T-cell (primary cell): ENCODE data around the gene SAMD9. TPM values are rescaled to one million over a fixed set of nuclear protein-coding genes. Genes with fewer than 3 reads are reported as not detected.
"Not testable (repeated sequence)": the region's sequence is repeated elsewhere in the genome, so short reads cannot be mapped to it uniquely, and the experiment has no call there.

Source experiments
- ATAC-seq, 4 experiments: fragments of 200-7000 bp in 3 of 4; fragments of 150-1000 bp in 1 of 4; cut with Tn5 transposase; replicated peaks in 1 of 4; 1 replicate in 3 of 4; 2 replicates in 1 of 4; pipeline ENCODE4 v1.10.0; 2021; ENCODE audit warnings: moderate library complexity in 3 of 4, mild to moderate bottlenecking in 2 of 4, moderate number of reproducible peaks in 1 of 4
- CTCF ChIA-PET, 2 donors: fragments of 300-600 bp; sonication (Branson Sonifier 250); formaldehyde crosslinking; loops; one replicate each; lab custom pipeline; 2022; ENCODE audit warnings: antibody characterized with exemption in 2 of 2; lab: Charles Lee
- POLR2A ChIA-PET, 2 donors: fragments of 300-600 bp; sonication (Branson Sonifier 250); formaldehyde crosslinking; loops; one replicate each; lab custom pipeline; 2022; ENCODE audit warnings: antibody characterized with exemption in 2 of 2; lab: Charles Lee
- DNase-seq, 35 experiments: peaks; one replicate each; pipeline versions ENCODE4 v3.0.0 to v3.0.0-alpha.2; 2013 to 2023
- H3K27ac ChIP-seq: one replicate; pipeline ENCODE4 v1.5.1; 2013; ENCODE audit warnings: low read length
- H3K27me3 ChIP-seq, 2 experiments: replicated peaks in 1 of 2; 1 replicate in 1 of 2; 2 replicates in 1 of 2; pipeline versions ENCODE4 v1.6.1 to v1.7.0; 2013; ENCODE audit warnings: low read length in 1 of 2, mixed read lengths in 1 of 2; ENCODE audit not compliant: control insufficient read depth in 2 of 2, insufficient read depth in 2 of 2; ENCODE audit errors: extremely low read depth in 1 of 2
- H3K36me3 ChIP-seq, 2 donors: 1 replicate in 1 of 2; 2 replicates in 1 of 2; pipeline versions ENCODE4 v1.6.1 to v1.7.0; 2013; ENCODE audit warnings: low read length in 1 of 2; ENCODE audit not compliant: control insufficient read depth in 2 of 2, insufficient read depth in 1 of 2; ENCODE audit errors: extremely low read depth in 1 of 2
- H3K4me1 ChIP-seq, 2 experiments: 1 replicate in 1 of 2; 2 replicates in 1 of 2; pipeline versions ENCODE4 v1.6.1 to v1.7.0; 2013; ENCODE audit warnings: low read length in 2 of 2, mixed read lengths in 1 of 2; ENCODE audit not compliant: insufficient read depth in 2 of 2, control insufficient read depth in 1 of 2; ENCODE audit errors: extremely low read depth in 1 of 2
- H3K4me3 ChIP-seq, 2 donors: 1 replicate in 1 of 2; 2 replicates in 1 of 2; pipeline versions ENCODE4 v1.5.1 to v1.7.0; 2013; ENCODE audit warnings: mild to moderate bottlenecking in 2 of 2, low read length in 1 of 2, moderate library complexity in 1 of 2; ENCODE audit not compliant: control insufficient read depth in 1 of 2; ENCODE audit errors: extremely low read depth in 1 of 2
- H3K9me3 ChIP-seq: 2 replicates; pipeline ENCODE4 v1.7.0; 2013
- H3K27ac Mint-ChIP-seq, 2 donors: one replicate each; pipeline ENCODE4 v1.8.0; 2020 to 2021; ENCODE audit warnings: mild to moderate bottlenecking in 2 of 2, mixed read lengths in 2 of 2
- H3K27me3 Mint-ChIP-seq, 2 donors: one replicate each; pipeline ENCODE4 v1.8.0; 2021 to 2022; ENCODE audit warnings: mixed read lengths in 2 of 2
- H3K36me3 Mint-ChIP-seq: one replicate; pipeline ENCODE4 v1.8.0; 2021; ENCODE audit warnings: mixed read lengths
- H3K4me1 Mint-ChIP-seq, 3 donors: one replicate each; pipeline ENCODE4 v1.8.0; 2020 to 2022; ENCODE audit warnings: mixed read lengths in 3 of 3, mild to moderate bottlenecking in 1 of 3
- H3K4me3 Mint-ChIP-seq, 3 donors: one replicate each; pipeline ENCODE4 v1.8.0; 2020 to 2022; ENCODE audit warnings: mild to moderate bottlenecking in 3 of 3, mixed read lengths in 3 of 3, moderate library complexity in 3 of 3
- H3K9me3 Mint-ChIP-seq, 3 donors: one replicate each; pipeline ENCODE4 v1.8.0; 2020 to 2022; ENCODE audit warnings: mixed read lengths in 3 of 3
- WGBS: methylation state at CpG from one replicate; pipeline ENCODE4 v1.1.5; 2013; ENCODE audit warnings: missing lambda C conversion rate; ENCODE audit not compliant: insufficient coverage; 5-methylcytosine and 5-hydroxymethylcytosine counted together
- total RNA-seq, 35 experiments: library from RNA in 6 of 35; stranded (reverse) in 6 of 35; fragments of 120-200 nt in 1 of 35; gene quantifications; one replicate each; pipeline versions ENCODE4 v1.2.1 to v1.2.4 and lab custom pipeline; 2013 to 2026

The SAMD9 gene
- total RNA-seq, 5 donors from 2014 or later (not counting 1 experiment from before 2014, with no cell fraction given) = 28.2 to 42.2 (median 38.1) TPM

- Mint-ChIP-seq H3K27ac (no peak overlapping the region), H3K27me3 (no peaks in the 10 kb centered on the region), H3K4me1 (no peaks in the 10 kb centered on the region), H3K9me3 (peaks cover 17 to 80% (median 64%) of the 10 kb centered on the region in 3 donors), H3K4me3 (no peak overlapping the region), H3K36me3 (peaks cover 48% of the 10 kb centered on the region)
- no CpG with 5 or more reads among the region's 1 CpG for WGBS
- Histone ChIP-seq H3K4me1 (no peaks in the 10 kb centered on the region), H3K27me3 (no peaks in the 10 kb centered on the region), H3K36me3 (peaks cover 0 to 26% of the 10 kb centered on the region in 2 donors), H3K27ac (no peak overlapping the region), H3K4me3 (no peak overlapping the region), H3K9me3 (peaks cover 20% of the 10 kb centered on the region)
- DNase-seq (no peak), ATAC-seq (no peak)
- POLR2A ChIA-PET = no interaction called here
- CTCF ChIA-PET = no interaction called here
Measured at GRCh38 chr7:93133005-93133404, 15.2 kb upstream of the SAMD9 start.

GRCh38 chr7:93132216-93132615 lies 14.4 kb upstream of the SAMD9 start:
- Histone ChIP-seq H3K4me3 (no peak overlapping the region), H3K27ac (no peak overlapping the region), H3K4me1 (no peaks in the 10 kb centered on the region), H3K9me3 (peaks cover 20% of the 10 kb centered on the region), H3K36me3 (peaks cover 0 to 21% of the 10 kb centered on the region in 2 donors), H3K27me3 (no peaks in the 10 kb centered on the region)
- no CpG with 5 or more reads among the region's 3 CpGs for WGBS
- Mint-ChIP-seq H3K9me3 (peaks cover 16 to 79% (median 61%) of the 10 kb centered on the region in 3 donors), H3K4me1 (no peaks in the 10 kb centered on the region), H3K27ac (no peak overlapping the region), H3K4me3 (no peak overlapping the region), H3K36me3 (peaks cover 41% of the 10 kb centered on the region), H3K27me3 (no peaks in the 10 kb centered on the region)
- no peak for ATAC-seq
- DNase-seq = no peak
- CTCF ChIA-PET = interaction anchor here in 1 of 2 donors (0.6 kb wide), 1 partner anchor 10 kb away, joined by 3 read pairs; no protein-coding TSS in a partner anchor
- POLR2A ChIA-PET = no interaction called here

GRCh38 chr7:93126954-93127353 lies 9.2 kb upstream of the SAMD9 start:
- H3K27me3 ChIP-seq, H3K4me1 Mint-ChIP-seq, ATAC-seq, H3K4me3 Mint-ChIP-seq, POLR2A ChIA-PET, DNase-seq, H3K27ac Mint-ChIP-seq, H3K4me1 ChIP-seq, H3K36me3 ChIP-seq, H3K4me3 ChIP-seq, H3K9me3 ChIP-seq, H3K27me3 Mint-ChIP-seq, H3K27ac ChIP-seq: not testable (repeated sequence)
- WGBS = no CpG with 5 or more reads among the region's 1 CpG
- Mint-ChIP-seq H3K36me3 (peaks cover 32% of the 10 kb centered on the region), H3K9me3 (peaks cover 33 to 70% (median 49%) of the 10 kb centered on the region in 3 donors)
- CTCF ChIA-PET = interaction anchor here in 1 of 2 donors (1.1 kb wide), 1 partner anchor 39 kb away, joined by 3 read pairs; no protein-coding TSS in a partner anchor

GRCh38 chr7:93123532-93123931 lies 5.8 kb upstream of the SAMD9 start:
- H3K4me1 Mint-ChIP-seq, H3K27me3 ChIP-seq, H3K27ac Mint-ChIP-seq, H3K27ac ChIP-seq, DNase-seq, H3K4me3 ChIP-seq, H3K4me1 ChIP-seq, H3K9me3 ChIP-seq, H3K4me3 Mint-ChIP-seq, H3K36me3 ChIP-seq, H3K27me3 Mint-ChIP-seq, ATAC-seq: not testable (repeated sequence)
- no CpG with 5 or more reads among the region's 3 CpGs for WGBS
- H3K9me3 Mint-ChIP-seq = peaks cover 28 to 47% (median 32%) of the 10 kb centered on the region in 3 donors
- peaks cover 41% of the 10 kb centered on the region for H3K36me3 Mint-ChIP-seq
- CTCF ChIA-PET = interaction anchor here in 1 of 2 donors (0.7 kb wide), 1 partner anchor 700 kb away, joined by 3 read pairs; no protein-coding TSS in a partner anchor
- POLR2A ChIA-PET = interaction anchor here in 1 of 2 donors (0.7 kb wide), 1 partner anchor 1074 kb away, joined by 3 read pairs; no protein-coding TSS in a partner anchor

- Mint-ChIP-seq H3K4me1 (peaks cover 20 to 28% (median 22%) of the 10 kb centered on the region in 3 donors), H3K36me3 (peaks cover 45% of the 10 kb centered on the region), H3K27me3 (no peaks in the 10 kb centered on the region), H3K4me3 (no peak overlapping the region), H3K27ac (no peak overlapping the region), H3K9me3 (peaks cover 20 to 32% (median 31%) of the 10 kb centered on the region in 3 donors)
- H3K9me3 ChIP-seq = no peaks in the 10 kb centered on the region
- DNase-seq = no peak
- ChIA-PET CTCF (interaction anchor here in 1 of 2 donors (0.6 kb wide), 1 partner anchor 592 kb away, joined by 3 read pairs; the partner anchor contains the start of gene RBM48), POLR2A (interaction anchor here in 1 of 2 donors (0.6 kb wide), 1 partner anchor 24 kb away, joined by 3 read pairs; no protein-coding TSS in a partner anchor)
- H3K27ac ChIP-seq = no peak overlapping the region
- peaks cover 7 to 16% of the 10 kb centered on the region in 2 experiments for H3K4me1 ChIP-seq
- no peak overlapping the region for H3K4me3 ChIP-seq
- H3K36me3 ChIP-seq = peaks cover 0 to under 1% of the 10 kb centered on the region in 2 donors
- no peaks in the 10 kb centered on the region for H3K27me3 ChIP-seq
- no peak for ATAC-seq
- WGBS = 97% methylated on average over 8 of the region's 12 CpGs
Measured at GRCh38 chr7:93120592-93121549, 3.1 kb upstream of the SAMD9 start.

- no peaks in the 10 kb centered on the region for H3K27me3 ChIP-seq
- CTCF ChIA-PET = interaction anchor here in 1 of 2 donors (1.1 to 1.6 kb wide), 2 partner anchors 109 to 591 kb away, joined by 3 to 5 read pairs; partner anchors contain the start of genes PEX1 and RBM48
- peaks cover 50% of the 10 kb centered on the region for H3K36me3 Mint-ChIP-seq
- DNase-seq (no peak), ATAC-seq (no peak)
- peak overlapping the region; percentile 40 to 66 for H3K27ac Mint-ChIP-seq
- no peak overlapping the region for H3K27ac ChIP-seq
- H3K4me1 ChIP-seq = peaks cover 13 to 22% of the 10 kb centered on the region in 2 experiments
- no peaks in the 10 kb centered on the region for H3K27me3 Mint-ChIP-seq
- H3K4me3 ChIP-seq = no peak overlapping the region
- peaks cover 14 to 28% (median 21%) of the 10 kb centered on the region in 3 donors for H3K9me3 Mint-ChIP-seq
- 98% methylated on average over 4 of the region's 4 CpGs for WGBS
- no peak overlapping the region for H3K4me3 Mint-ChIP-seq
- H3K4me1 Mint-ChIP-seq = peaks cover 35 to 43% (median 38%) of the 10 kb centered on the region in 3 donors
- POLR2A ChIA-PET = no interaction called here
- peaks cover 0 to 7% of the 10 kb centered on the region in 2 donors for H3K36me3 ChIP-seq
- no peaks in the 10 kb centered on the region for H3K9me3 ChIP-seq
Measured at GRCh38 chr7:93119191-93119905, 1.6 kb upstream of the SAMD9 start.
